Heart right ventricle (tissue), 16 donors: ENCODE results near the gene SF1. TPM values are rescaled to one million over a fixed set of nuclear protein-coding genes. Genes with fewer than 3 reads are reported as not detected.

Experiments
- ATAC-seq, 8 donors: fragments of 200-7000 bp; cut with Tn5 transposase; one replicate each; pipeline ENCODE4 v1.9.1; 2020; ENCODE audit warnings: mild to moderate bottlenecking in 8 of 8, moderate library complexity in 8 of 8, moderate number of reproducible peaks in 1 of 8
- DNase-seq, 2 donors: peaks; one replicate each; pipeline ENCODE4 v3.0.0-alpha.2; 2020
- H3K27ac ChIP-seq, 10 donors: fragments of 200-600 bp; sonication (generic) in 2 of 10; one replicate each; pipeline versions ENCODE4 v1.5.0 to v1.8.0; 2020 to 2022; ENCODE audit warnings: mild to moderate bottlenecking in 3 of 10
- H3K27me3 ChIP-seq, 7 donors: fragments of 200-600 bp; one replicate each; pipeline ENCODE4 v1.8.0; 2021 to 2022; ENCODE audit warnings: mild to moderate bottlenecking in 2 of 7
- H3K36me3 ChIP-seq, 9 donors: fragments of 200-600 bp; sonication (generic) in 1 of 9; one replicate each; pipeline versions ENCODE4 v1.5.0 to v1.8.0; 2020 to 2022; ENCODE audit warnings: mild to moderate bottlenecking in 2 of 9
- H3K4me1 ChIP-seq, 9 donors: fragments of 200-600 bp; sonication (generic) in 1 of 9; one replicate each; pipeline versions ENCODE4 v1.5.0 to v1.8.0; 2020 to 2022; ENCODE audit warnings: mild to moderate bottlenecking in 4 of 9
- H3K4me3 ChIP-seq, 10 donors: fragments of 200-600 bp; sonication (generic) in 2 of 10; one replicate each; pipeline versions ENCODE4 v1.5.0 to v1.8.0; 2020 to 2022; ENCODE audit warnings: mild to moderate bottlenecking in 7 of 10, moderate library complexity in 2 of 10
- H3K9me3 ChIP-seq, 11 donors: fragments of 200-600 bp in 10 of 11; sonication (generic) in 2 of 11; one replicate each; pipeline versions ENCODE4 v1.5.0 to v1.8.0; 2013 to 2022; ENCODE audit warnings: mild to moderate bottlenecking in 2 of 11, control low read depth in 1 of 11, moderate library complexity in 1 of 11
- WGBS, 2 donors: extraction: QIAGEN DNeasy Blood & Tissue Kit; methylation state at CpG; one replicate each; pipeline ENCODE4 v1.1.7; 2013; ENCODE audit warnings: inconsistent platforms in 1 of 2; 5-methylcytosine and 5-hydroxymethylcytosine counted together
- intact Hi-C, 10 donors: fragments of 100-400 bp; cut with DNase I; formaldehyde crosslinking; loops; one replicate each; pipeline versions ENCODE4 v1.11.1 to v1.14.2; 2022
- polyA plus RNA-seq, 2 donors: library from polyadenylated mRNA; stranded (reverse); fragments of 200-250 nt; gene quantifications; one replicate each; pipeline ENCODE4 v1.2.3, GENCODE V29; 2013
- total RNA-seq, 10 donors: library from RNA; stranded (reverse); fragmentation: NEBNext Ultra II Directional in 3 of 10; extraction: Animal tissue kit (Norgen Biotek cat#: 25700) in 3 of 10; gene quantifications; one replicate each; pipeline versions ENCODE4 v1.2.1 to v1.2.4, GENCODE V29; 2021 to 2023
- TF ChIP-seq, protein P1 (sequence below), 9 donors: fragments of 200-600 bp; sonication (generic) in 2 of 9; IDR thresholded peaks; one replicate each; pipeline versions ENCODE4 v1.5.0 to v1.8.0; 2021 to 2022; ENCODE audit warnings: antibody characterized with exemption in 9 of 9, mild to moderate bottlenecking in 5 of 9, moderate library complexity in 1 of 9
- donor health status: Arrhythmogenic right ventricular cardiomyopathy.
- donor health status: ischemic (EF 13 %, LVEDD 7.1; RV severe dilation, severe dysfunction).
- donor health status: healthy with polysubstance abuse.
- donor health status: DM: no; HTN: yes; CAD: no.
- donor health status: DM: no; HTN: no; CAD: no.
- donor health status: ischemic (EF 25% LVEDD 6.9; RV normal size, moderate dysfunction).
- donor health status: ischemic (EF 25% LVEDD 5.7; RV mildly dilated, moderate dysfunction).
- donor health status: healthy.
- donor health status: DM: yes; HTN: yes; CAD: no.
- donor health status: Ischemic cardiomyopathy.
- donor health status: ischemic (EF 35%, LVEDD 5.7; RV mildly dilated, moderate dysfunction).
- donor health status: nonischemic (EF 11% LVEDD 7.7; RV severe dilation, severe dysfunction).
- donor health status: DM: yes; HTN: yes; CAD: no.
- donor health status: PGD.
- donor health status: ischemic (EF 29% LVEDD 5.4; RV normal size, mild dysfunction).
- donor health status: nonischemic (EF 23%, LVEDD 6.1; RV moderate dilation, normal function).

SF1 gene
- total and polyA plus RNA-seq, 12 donors = 45.6 to 201 (median 160) TPM

GRCh38 chr11:64754919-64755662 lies 23.3 kb downstream of the SF1 start:
- TF ChIP-seq, protein P1, sequence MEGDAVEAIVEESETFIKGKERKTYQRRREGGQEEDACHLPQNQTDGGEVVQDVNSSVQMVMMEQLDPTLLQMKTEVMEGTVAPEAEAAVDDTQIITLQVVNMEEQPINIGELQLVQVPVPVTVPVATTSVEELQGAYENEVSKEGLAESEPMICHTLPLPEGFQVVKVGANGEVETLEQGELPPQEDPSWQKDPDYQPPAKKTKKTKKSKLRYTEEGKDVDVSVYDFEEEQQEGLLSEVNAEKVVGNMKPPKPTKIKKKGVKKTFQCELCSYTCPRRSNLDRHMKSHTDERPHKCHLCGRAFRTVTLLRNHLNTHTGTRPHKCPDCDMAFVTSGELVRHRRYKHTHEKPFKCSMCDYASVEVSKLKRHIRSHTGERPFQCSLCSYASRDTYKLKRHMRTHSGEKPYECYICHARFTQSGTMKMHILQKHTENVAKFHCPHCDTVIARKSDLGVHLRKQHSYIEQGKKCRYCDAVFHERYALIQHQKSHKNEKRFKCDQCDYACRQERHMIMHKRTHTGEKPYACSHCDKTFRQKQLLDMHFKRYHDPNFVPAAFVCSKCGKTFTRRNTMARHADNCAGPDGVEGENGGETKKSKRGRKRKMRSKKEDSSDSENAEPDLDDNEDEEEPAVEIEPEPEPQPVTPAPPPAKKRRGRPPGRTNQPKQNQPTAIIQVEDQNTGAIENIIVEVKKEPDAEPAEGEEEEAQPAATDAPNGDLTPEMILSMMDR (IDR thresholded peaks at IDR 0.05) = no peak
- ATAC-seq (peak in 2 of 8 donors; percentile 7 to 11), DNase-seq (no peak)
- Histone ChIP-seq H3K36me3 (peaks cover 0 to 38% (median 10%) of the 10 kb centered on the region in 9 donors), H3K9me3 (no peaks in the 10 kb centered on the region), H3K4me3 (no peak overlapping the region), H3K4me1 (peaks cover 8 to 33% (median 12%) of the 10 kb centered on the region in 9 donors), H3K27me3 (no peaks in the 10 kb centered on the region), H3K27ac (no peak overlapping the region)
- 83 to 88% methylated on average over 21 of the region's 21 CpGs for WGBS, 2 donors
- intact Hi-C loops = no loop called here

DNA sequence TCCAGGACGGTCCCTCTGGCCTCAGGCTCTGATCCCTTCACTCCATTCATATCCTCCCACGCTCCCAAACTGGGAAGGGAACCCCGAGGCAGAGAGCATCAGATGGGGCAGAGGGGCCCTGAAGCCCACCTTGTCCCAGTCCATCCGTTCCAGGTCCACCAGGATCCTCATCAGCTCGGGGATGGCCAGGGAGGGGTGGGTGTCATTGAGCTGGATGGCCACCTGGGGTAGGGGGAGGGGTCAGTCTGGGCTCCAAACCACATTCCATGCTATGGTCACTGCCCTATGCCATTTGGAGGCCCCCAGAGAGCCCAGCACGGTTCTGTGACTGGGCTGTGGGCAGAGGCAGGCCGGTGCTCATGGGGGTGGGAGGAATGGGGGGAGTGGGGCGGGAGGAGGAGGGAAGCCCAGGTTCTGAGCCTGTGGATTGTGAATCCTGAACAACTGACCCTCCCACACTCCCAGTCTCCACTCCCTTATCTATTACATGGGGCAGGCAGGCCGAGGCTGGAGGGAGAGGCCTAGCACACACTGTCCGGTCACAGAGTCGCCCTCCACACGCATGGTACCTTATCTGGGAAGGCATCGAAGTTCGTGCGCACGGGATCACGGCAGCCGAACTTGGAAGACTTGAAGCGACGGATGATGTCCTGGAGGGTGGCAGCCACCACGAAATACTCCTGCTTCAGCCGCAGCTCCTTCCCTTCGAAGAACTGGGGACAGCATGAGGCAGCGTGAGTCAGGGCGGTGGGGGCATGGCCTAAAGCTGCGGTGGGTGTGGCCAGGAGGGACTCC lies 24.0 kb downstream of the SF1 start:
- TF ChIP-seq, protein P1 (IDR thresholded peaks at IDR 0.05) = no peak
- Histone ChIP-seq H3K9me3 (no peaks in the 10 kb centered on the region), H3K36me3 (peaks cover 0 to 44% (median 10%) of the 10 kb centered on the region in 9 donors), H3K27ac (no peak overlapping the region), H3K4me1 (peaks cover 0 to 25% (median 5%) of the 10 kb centered on the region in 9 donors), H3K4me3 (no peak overlapping the region), H3K27me3 (no peaks in the 10 kb centered on the region)
- intact Hi-C loops = no loop called here
- DNase-seq = no peak
- no peak for ATAC-seq
- WGBS, 2 donors = 83 to 84% methylated on average over 26 of the region's 26 CpGs

DNA sequence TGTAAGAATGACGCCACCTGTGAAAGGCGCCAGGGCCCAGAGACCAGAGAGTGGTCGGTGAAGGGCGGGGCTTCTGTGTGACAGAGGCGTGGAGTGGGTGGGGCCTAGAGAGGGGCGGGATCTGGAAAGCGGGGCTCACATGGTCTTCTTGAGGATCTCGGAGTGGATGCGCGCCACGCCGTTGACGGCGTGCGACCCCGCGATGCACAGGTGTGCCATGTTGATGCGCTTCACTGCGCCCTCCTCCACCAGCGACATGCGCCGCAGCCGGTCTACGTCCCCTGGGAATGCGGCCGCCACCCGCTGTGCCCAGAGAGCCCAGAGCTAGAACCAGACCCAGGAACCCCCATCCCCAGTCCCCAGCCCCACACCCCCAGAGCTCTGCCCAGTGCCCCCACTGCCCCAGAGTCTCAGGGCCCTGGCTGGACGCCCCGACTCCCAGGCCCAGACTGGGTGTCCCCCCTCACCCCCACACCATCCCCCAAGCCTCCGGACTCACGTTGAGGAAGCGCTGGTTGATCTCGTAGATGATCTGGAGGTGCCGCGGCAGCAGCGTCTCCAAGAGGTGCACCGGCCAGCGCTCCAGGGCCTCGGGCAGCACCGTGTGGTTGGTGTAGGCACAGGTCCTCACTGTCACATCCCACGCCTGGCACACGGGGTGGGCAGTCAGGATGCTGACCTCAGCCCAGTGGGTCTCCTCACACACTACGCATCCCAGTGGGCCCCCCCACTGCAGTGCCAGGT lies 24.8 kb downstream of the SF1 start:
- 95 to 97% methylated on average over 42 to 43 of the region's 43 CpGs for WGBS, 2 donors
- H3K9me3 ChIP-seq = no peaks in the 10 kb centered on the region
- no peak for DNase-seq
- intact Hi-C loops = no loop called here
- no peak overlapping the region for H3K4me3 ChIP-seq
- ATAC-seq = no peak
- no peak overlapping the region for H3K27ac ChIP-seq
- H3K36me3 ChIP-seq = peaks cover 0 to 48% (median 10%) of the 10 kb centered on the region in 9 donors
- peaks cover 0 to 17% (median 0%) of the 10 kb centered on the region in 9 donors for H3K4me1 ChIP-seq
- H3K27me3 ChIP-seq = no peaks in the 10 kb centered on the region
- TF ChIP-seq, protein P1 (IDR thresholded peaks at IDR 0.05) = no peak

- H3K36me3 ChIP-seq = peaks cover 0 to 49% (median 10%) of the 10 kb centered on the region in 9 donors
- H3K27me3 ChIP-seq = no peaks in the 10 kb centered on the region
- 96% methylated on average over 7 of the region's 7 CpGs for WGBS, 2 donors
- no peaks in the 10 kb centered on the region for H3K9me3 ChIP-seq
- peaks cover 0 to 16% (median 0%) of the 10 kb centered on the region in 9 donors for H3K4me1 ChIP-seq
- no peak overlapping the region for H3K4me3 ChIP-seq
- DNase-seq = no peak
- TF ChIP-seq, protein P1 (IDR thresholded peaks at IDR 0.05) = no peak
- intact Hi-C loops = no loop called here
- no peak overlapping the region for H3K27ac ChIP-seq
- ATAC-seq = no peak
Observed at GRCh38 chr11:64753019-64753379, 25.3 kb downstream of the SF1 start.
